PFSK-1 (cell line): ENCODE data around the gene DDX24.

ENCODE experiments used
- FOXP2 ChIP-seq: optimal IDR thresholded peaks from 2 replicates; pipeline ENCODE3; 2011; ENCODE audit warnings: borderline replicate concordance, control low read depth, inconsistent platforms; ENCODE audit not compliant: insufficient read depth; ENCODE audit errors: extremely low read length, extremely low read depth
- POLR2AphosphoS5 ChIP-seq: IDR thresholded peaks from 2 replicates; pipeline ENCODE4 v1.6.1; 2012; ENCODE audit warnings: low read depth, mild to moderate bottlenecking, control low read depth, low read length, moderate library complexity
- REST ChIP-seq, 2 experiments: IDR thresholded peaks; 2 replicates each; pipeline versions ENCODE4 v1.6.1 to v1.8.0; 2011 to 2012; ENCODE audit warnings: low read depth in 2 of 2, low read length in 2 of 2, control low read depth in 1 of 2, inconsistent platforms in 1 of 2, mild to moderate bottlenecking in 1 of 2, moderate library complexity in 1 of 2; ENCODE audit not compliant: insufficient read depth in 1 of 2
- SIN3A ChIP-seq: IDR thresholded peaks from 2 replicates; pipeline ENCODE4 v1.6.1; 2012; ENCODE audit warnings: mild to moderate bottlenecking, low read length, moderate library complexity, borderline replicate concordance; ENCODE audit not compliant: insufficient read depth
- TAF1 ChIP-seq: IDR thresholded peaks from 2 replicates; pipeline ENCODE4 v1.6.1; 2012; ENCODE audit warnings: low read length, control low read depth, borderline replicate concordance; ENCODE audit not compliant: insufficient read depth

- TF ChIP-seq POLR2AphosphoS5 = no peak
- no peak for TF ChIP-seq REST (IDR thresholded peaks at IDR 0.05; ENCODE audit: insufficient read depth in 1 of 2, low read depth in 2 of 2, low read length in 2 of 2)
- TF ChIP-seq TAF1 = no peak
- no peak for TF ChIP-seq SIN3A
- TF ChIP-seq FOXP2 = no peak
These were observed 64.5 kb downstream of the DDX24 start for GRCh38 chr14:94016446-94016976.
